RPMI8226 (cell line): ENCODE data around the gene PPM1K.

ENCODE experiments used
- DNase-seq: peaks from one replicate; pipeline ENCODE4 v3.0.0-alpha.2; 2015

PPM1K gene

GRCh38 chr4:88216395-88216794 lies 68.0 kb downstream of the PPM1K start:
- no peak for DNase-seq

- no peak for DNase-seq
Measured at GRCh38 chr4:88215351-88215750, 69.0 kb downstream of the PPM1K start.

- no peak for DNase-seq
Measured at GRCh38 chr4:88212253-88212561, 72.2 kb downstream of the PPM1K start.

- DNase-seq: peak; percentile 73
Measured at GRCh38 chr4:88211473-88212252, 72.7 kb downstream of the PPM1K start.

GRCh38 chr4:88208156-88208555 lies 76.2 kb downstream of the PPM1K start:
- DNase-seq: no peak
